Measurements from ENCODE around the gene DCUN1D5.

Gene DCUN1D5

DNA sequence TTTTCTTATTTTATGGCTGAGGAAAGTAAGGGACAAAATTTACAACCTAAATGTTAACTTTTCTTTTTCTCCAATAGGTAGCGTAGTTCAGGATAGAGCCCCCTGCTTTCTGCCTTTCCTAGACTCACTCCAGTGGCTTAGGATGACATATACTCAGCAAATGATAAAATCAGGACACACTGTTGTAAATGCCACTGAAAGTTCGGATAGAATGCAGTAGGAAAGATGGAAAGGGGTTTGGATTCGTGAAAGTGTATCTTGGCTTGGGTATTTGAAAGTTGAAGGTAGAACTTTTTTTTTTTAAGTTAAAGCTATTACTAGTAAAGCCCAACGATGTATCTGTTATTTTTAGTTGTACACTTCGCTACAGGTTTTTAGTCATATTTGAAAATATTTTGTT lies 19.4 kb upstream of the DCUN1D5 start:
- no peak overlapping the region for H4K8ac ChIP-seq (ENCODE audit: low read length)
- no peak overlapping the region for H4K91ac ChIP-seq (ENCODE audit: low read length)
- H3K79me1 ChIP-seq (replicated peaks; ENCODE audit: low read length, poor library complexity, severe bottlenecking): peaks cover 2% of the 10 kb centered on the region
- no peak overlapping the region for H2BK12ac ChIP-seq (ENCODE audit: low read length in 2 of 2)
- no peak overlapping the region for H3K4ac ChIP-seq (ENCODE audit: low read depth in 1 of 2, low read length in 2 of 2)
- no peak overlapping the region for H2AK5ac ChIP-seq (ENCODE audit: low read length, severe bottlenecking)
- H3K14ac ChIP-seq (ENCODE audit: low read length in 2 of 2): no peak overlapping the region
- 91% methylated on average over 5 of the region's 5 CpGs for WGBS
- H3K9ac ChIP-seq (ENCODE audit: low read length): peak overlapping the region; percentile 99
- no peak for DNase-seq
- H3K9me3 ChIP-seq (ENCODE audit: control insufficient read depth, low read length): no peaks in the 10 kb centered on the region
- H3K36me3 ChIP-seq (ENCODE audit: control insufficient read depth in 1 of 2, insufficient read depth in 2 of 2, low read depth in 1 of 2, low read length in 2 of 2): peaks cover 3 to 39% of the 10 kb centered on the region in 2 experiments
- H3K18ac ChIP-seq (ENCODE audit: low read depth in 1 of 2, low read length in 2 of 2): no peak overlapping the region
- no peak overlapping the region for H2BK120ac ChIP-seq (ENCODE audit: low read depth, low read length)
- H3K27ac ChIP-seq (ENCODE audit: low read length, poor library complexity, severe bottlenecking): no peak overlapping the region
- peak overlapping the region in 1 of 2 experiments; percentile 99 for H3K4me3 ChIP-seq (ENCODE audit: insufficient read depth in 1 of 2, low read depth in 1 of 2, low read length in 2 of 2)
- H2BK15ac ChIP-seq (ENCODE audit: low read depth, poor library complexity, severe bottlenecking): no peak overlapping the region
- H3K23ac ChIP-seq (ENCODE audit: low read length in 2 of 2): no peak overlapping the region
- no peak overlapping the region for H3K4me2 ChIP-seq (ENCODE audit: low read length, poor library complexity, severe bottlenecking)
- H3K4me1 ChIP-seq (ENCODE audit: control insufficient read depth, insufficient read depth, low read depth, low read length): peaks cover 4% of the 10 kb centered on the region
- no peak overlapping the region for H2AFZ ChIP-seq (ENCODE audit: low read depth, low read length)
- H2BK5ac ChIP-seq (ENCODE audit: low read depth, low read length, poor library complexity, severe bottlenecking): no peak overlapping the region
- H3K27me3 ChIP-seq (ENCODE audit: control insufficient read depth in 1 of 2, insufficient read depth in 1 of 2, low read length in 2 of 2): no peaks in the 10 kb centered on the region

DNA sequence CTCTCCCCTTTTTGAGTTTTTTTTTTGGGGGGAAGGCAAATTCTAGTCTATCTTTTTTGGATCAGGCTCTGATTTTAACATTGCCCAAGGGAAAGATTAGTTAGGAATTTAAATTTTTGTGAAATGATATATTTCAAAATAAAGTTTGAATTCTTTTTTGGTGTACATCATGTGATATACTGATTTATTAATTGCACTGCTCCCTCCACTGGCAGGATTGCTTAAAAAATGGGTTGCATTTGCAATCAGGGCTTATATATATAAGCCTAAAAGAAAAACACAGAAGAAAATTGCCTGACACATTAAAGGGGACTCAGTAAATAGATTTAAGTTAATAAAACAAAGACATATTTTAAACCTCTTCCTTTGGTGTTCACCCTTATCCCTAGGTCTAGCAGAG lies 18.4 kb upstream of the DCUN1D5 start:
- Histone ChIP-seq H3K4me1 (ENCODE audit: control insufficient read depth, insufficient read depth, low read depth, low read length) (peaks cover 4% of the 10 kb centered on the region), H3K36me3 (ENCODE audit: control insufficient read depth in 1 of 2, insufficient read depth in 2 of 2, low read depth in 1 of 2, low read length in 2 of 2) (peaks cover under 1 to 30% of the 10 kb centered on the region in 2 experiments), H3K14ac (ENCODE audit: low read length in 2 of 2) (no peak overlapping the region), H3K27me3 (ENCODE audit: control insufficient read depth in 1 of 2, insufficient read depth in 1 of 2, low read length in 2 of 2) (no peaks in the 10 kb centered on the region), H4K8ac (ENCODE audit: low read length) (no peak overlapping the region), H3K79me1 (replicated peaks; ENCODE audit: low read length, poor library complexity, severe bottlenecking) (peaks cover 2% of the 10 kb centered on the region), H2BK5ac (ENCODE audit: low read depth, low read length, poor library complexity, severe bottlenecking) (no peak overlapping the region), H2BK120ac (ENCODE audit: low read depth, low read length) (no peak overlapping the region), H3K23ac (ENCODE audit: low read length in 2 of 2) (no peak overlapping the region), H2BK12ac (ENCODE audit: low read length in 2 of 2) (no peak overlapping the region), H3K9ac (ENCODE audit: low read length) (peak overlapping the region; percentile 99), H3K4ac (ENCODE audit: low read depth in 1 of 2, low read length in 2 of 2) (no peak overlapping the region), H2BK15ac (ENCODE audit: low read depth, poor library complexity, severe bottlenecking) (no peak overlapping the region), H2AK5ac (ENCODE audit: low read length, severe bottlenecking) (no peak overlapping the region), H3K9me3 (ENCODE audit: control insufficient read depth, low read length) (no peaks in the 10 kb centered on the region), H2AFZ (ENCODE audit: low read depth, low read length) (no peak overlapping the region), H3K18ac (ENCODE audit: low read depth in 1 of 2, low read length in 2 of 2) (no peak overlapping the region), H3K4me2 (ENCODE audit: low read length, poor library complexity, severe bottlenecking) (no peak overlapping the region), H3K4me3 (ENCODE audit: insufficient read depth in 1 of 2, low read depth in 1 of 2, low read length in 2 of 2) (peak overlapping the region in 1 of 2 experiments; percentile 99), H3K27ac (ENCODE audit: low read length, poor library complexity, severe bottlenecking) (no peak overlapping the region), H4K91ac (ENCODE audit: low read length) (no peak overlapping the region)
- DNase-seq: peak; percentile 64

DNA sequence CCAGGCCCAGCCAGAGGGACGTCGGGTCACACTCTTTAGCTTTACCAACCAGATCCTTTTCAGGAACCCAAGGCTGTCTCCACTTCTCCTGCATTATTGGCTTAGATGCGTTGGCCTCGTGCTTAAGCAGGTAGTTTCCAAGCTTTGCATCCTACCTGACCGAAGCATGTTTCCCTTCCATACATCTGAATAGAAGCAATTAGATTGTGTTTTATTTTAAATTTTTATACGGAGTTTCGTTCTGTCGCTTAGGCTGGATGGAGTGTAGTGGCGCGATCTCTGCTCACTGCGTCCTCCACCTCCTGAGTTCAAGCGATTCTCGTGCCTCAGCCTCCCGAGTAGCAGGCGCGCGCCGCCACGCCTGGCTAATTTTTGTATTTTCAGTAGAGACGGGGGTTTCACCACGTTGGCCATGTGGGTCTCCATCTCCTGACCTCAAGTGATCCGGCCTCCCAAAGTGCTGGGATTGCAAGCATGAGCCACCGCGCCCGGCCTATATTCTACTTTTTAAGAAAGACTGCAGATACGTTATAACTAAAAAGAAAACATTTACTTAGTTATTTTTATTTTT lies 17.9 kb upstream of the DCUN1D5 start:
- Histone ChIP-seq H3K9me3 (ENCODE audit: control insufficient read depth, low read length) (no peaks in the 10 kb centered on the region), H3K27ac (ENCODE audit: low read length, poor library complexity, severe bottlenecking) (peak overlapping the region; percentile 62), H2AK5ac (ENCODE audit: low read length, severe bottlenecking) (no peak overlapping the region), H3K14ac (ENCODE audit: low read length in 2 of 2) (no peak overlapping the region), H2BK120ac (ENCODE audit: low read depth, low read length) (no peak overlapping the region), H3K23ac (ENCODE audit: low read length in 2 of 2) (no peak overlapping the region), H2BK15ac (ENCODE audit: low read depth, poor library complexity, severe bottlenecking) (no peak overlapping the region), H3K9ac (ENCODE audit: low read length) (peak overlapping the region; percentile 99), H3K4me3 (ENCODE audit: insufficient read depth in 1 of 2, low read depth in 1 of 2, low read length in 2 of 2) (peak overlapping the region; percentile 70 to 99), H2BK5ac (ENCODE audit: low read depth, low read length, poor library complexity, severe bottlenecking) (no peak overlapping the region), H3K18ac (ENCODE audit: low read depth in 1 of 2, low read length in 2 of 2) (peak overlapping the region; percentile 23 to 61), H3K4me2 (ENCODE audit: low read length, poor library complexity, severe bottlenecking) (peak overlapping the region; percentile 73), H4K8ac (ENCODE audit: low read length) (peak overlapping the region; percentile 66), H2AFZ (ENCODE audit: low read depth, low read length) (peak overlapping the region; percentile 3), H3K4ac (ENCODE audit: low read depth in 1 of 2, low read length in 2 of 2) (peak overlapping the region in 1 of 2 experiments; percentile 0), H2BK12ac (ENCODE audit: low read length in 2 of 2) (peak overlapping the region in 1 of 2 experiments; percentile 45), H3K4me1 (ENCODE audit: control insufficient read depth, insufficient read depth, low read depth, low read length) (peaks cover 4% of the 10 kb centered on the region), H4K91ac (ENCODE audit: low read length) (peak overlapping the region; percentile 6), H3K36me3 (ENCODE audit: control insufficient read depth in 1 of 2, insufficient read depth in 2 of 2, low read depth in 1 of 2, low read length in 2 of 2) (peaks cover 0 to 27% of the 10 kb centered on the region in 2 experiments), H3K79me1 (replicated peaks; ENCODE audit: low read length, poor library complexity, severe bottlenecking) (peaks cover 2% of the 10 kb centered on the region), H3K27me3 (ENCODE audit: control insufficient read depth in 1 of 2, insufficient read depth in 1 of 2, low read length in 2 of 2) (no peaks in the 10 kb centered on the region)
- DNase-seq: no peak
- 52% methylated on average over 21 of the region's 26 CpGs for WGBS

DNA sequence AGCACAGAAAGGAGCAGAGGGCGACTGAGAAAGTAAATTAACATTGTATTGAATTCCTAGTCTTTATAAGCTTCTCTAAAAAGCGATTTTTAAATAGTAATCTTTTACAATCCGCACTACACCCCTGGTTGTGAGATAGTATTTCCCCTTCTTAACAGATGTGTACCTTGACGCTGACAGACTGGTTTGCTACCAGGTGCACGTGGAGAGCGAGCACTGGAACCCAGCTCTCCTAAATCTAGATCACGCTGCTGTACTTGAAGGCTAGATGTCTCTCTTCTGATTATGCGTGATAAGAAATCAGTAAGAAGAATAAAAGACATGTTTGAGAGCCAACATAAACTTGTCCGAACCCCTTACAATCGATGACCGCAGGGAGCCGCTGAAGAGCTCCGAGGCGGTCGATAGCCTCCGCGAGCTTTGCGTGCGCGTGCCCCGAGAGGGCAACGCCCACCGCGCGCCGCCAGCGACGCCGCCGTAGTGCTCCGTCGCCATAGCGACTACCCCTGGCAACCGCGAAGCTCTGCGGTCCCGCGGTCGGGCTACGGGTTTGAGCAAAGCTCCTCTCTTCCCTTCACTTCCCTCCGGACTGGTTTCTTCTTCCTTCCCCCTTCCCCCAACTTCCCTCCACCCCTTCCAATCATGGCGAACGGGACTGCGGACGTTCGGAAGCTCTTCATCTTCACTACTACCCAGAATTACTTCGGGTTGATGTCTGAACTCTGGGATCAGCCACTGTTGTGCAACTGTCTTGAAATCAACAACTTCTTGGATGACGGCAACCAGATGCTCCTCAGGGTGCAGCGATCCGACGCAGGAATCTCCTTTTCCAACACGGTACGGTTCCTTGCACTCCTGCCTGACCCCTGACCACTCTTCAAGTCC lies 17.2 kb upstream of the DCUN1D5 start, which contains the start of gene DYNC2H1:
Gene DYNC2H1, plus strand, starts transcription at position 494 of the 885 bp plus-strand sequence. Its CDS starts 149 bp downstream, at position 643.
- Histone ChIP-seq H3K4me2 (ENCODE audit: low read length, poor library complexity, severe bottlenecking) (peak within 1 kb of the TSS; percentile 73), H2BK5ac (ENCODE audit: low read depth, low read length, poor library complexity, severe bottlenecking) (no peak within 1 kb of the TSS), H2AFZ (ENCODE audit: low read depth, low read length) (peak within 1 kb of the TSS; percentile 100), H4K8ac (ENCODE audit: low read length) (peak within 1 kb of the TSS; percentile 74), H2AK5ac (ENCODE audit: low read length, severe bottlenecking) (no peak within 1 kb of the TSS), H3K14ac (ENCODE audit: low read length in 2 of 2) (no peak within 1 kb of the TSS), H4K91ac (ENCODE audit: low read length) (peak within 1 kb of the TSS; percentile 6), H2BK12ac (ENCODE audit: low read length in 2 of 2) (peak within 1 kb of the TSS in 1 of 2 experiments; percentile 45), H2BK120ac (ENCODE audit: low read depth, low read length) (no peak within 1 kb of the TSS), H3K27ac (ENCODE audit: low read length, poor library complexity, severe bottlenecking) (peak within 1 kb of the TSS; percentile 69), H3K9me3 (ENCODE audit: control insufficient read depth, low read length) (no peaks in the 10 kb centered on the region), H3K4me1 (ENCODE audit: control insufficient read depth, insufficient read depth, low read depth, low read length) (peaks cover 4% of the 10 kb centered on the region), H3K23ac (ENCODE audit: low read length in 2 of 2) (no peak within 1 kb of the TSS), H3K79me1 (replicated peaks; ENCODE audit: low read length, poor library complexity, severe bottlenecking) (no peaks in the 10 kb centered on the region), H3K4ac (ENCODE audit: low read depth in 1 of 2, low read length in 2 of 2) (peak within 1 kb of the TSS in 1 of 2 experiments; percentile 0), H3K4me3 (ENCODE audit: insufficient read depth in 1 of 2, low read depth in 1 of 2, low read length in 2 of 2) (peak within 1 kb of the TSS; percentile 70 to 99), H3K18ac (ENCODE audit: low read depth in 1 of 2, low read length in 2 of 2) (peak within 1 kb of the TSS; percentile 23 to 85), H3K27me3 (ENCODE audit: control insufficient read depth in 1 of 2, insufficient read depth in 1 of 2, low read length in 2 of 2) (no peaks in the 10 kb centered on the region), H3K36me3 (ENCODE audit: control insufficient read depth in 1 of 2, insufficient read depth in 2 of 2, low read depth in 1 of 2, low read length in 2 of 2) (peaks cover 0 to 19% of the 10 kb centered on the region in 2 experiments), H3K9ac (ENCODE audit: low read length) (peak within 1 kb of the TSS; percentile 99), H2BK15ac (ENCODE audit: low read depth, poor library complexity, severe bottlenecking) (no peak within 1 kb of the TSS)
- WGBS: 2% methylated on average over 49 of the region's 53 CpGs
- peak; percentile 95 for DNase-seq

All from mesenchymal stem cell (in vitro differentiated cells and primary cell).